Uterus (tissue), 2 donors: ENCODE data around the gene SPDYC.

Experiments
- CTCF ChIP-seq, 4 experiments: fragments of 200-600 bp in 2 of 4; fragments of 450-650 bp in 2 of 4; sonication (generic) in 2 of 4; IDR thresholded peaks; one replicate each; pipeline ENCODE4 v1.5.1; 2016 to 2019; ENCODE audit warnings: antibody characterized with exemption in 4 of 4, mild to moderate bottlenecking in 2 of 4, moderate library complexity in 1 of 4
- POLR2A ChIP-seq, 2 donors: fragments of 450-650 bp; IDR thresholded peaks; one replicate each; pipeline ENCODE4 v1.6.1; 2016; ENCODE audit warnings: antibody characterized with exemption in 2 of 2, mild to moderate bottlenecking in 1 of 2, moderate library complexity in 1 of 2

GRCh38 chr11:65182258-65183170 lies 12.5 kb downstream of the SPDYC start:
- TF ChIP-seq CTCF (IDR thresholded peaks at IDR 0.05) (no peak), POLR2A (IDR thresholded peaks at IDR 0.05) (no peak)
